DND-41 (cell line): Measurements from ENCODE around the gene TMEM61.
A peak's percentile ranks its signal among the peaks of the same experiment; 100 is the strongest.

Experiments used
- ATAC-seq: fragments of 200-7000 bp; cut with Tn5 transposase; 3 replicates; pipeline ENCODE4 v1.9.1; 2021; ENCODE audit warnings: low read depth; ENCODE audit not compliant: insufficient read depth
- DNase-seq: peaks from one replicate; pipeline ENCODE4 v3.0.0-alpha.2; 2020
- H2AFZ ChIP-seq: 2 replicates; pipeline ENCODE4 v1.6.0; 2012; ENCODE audit warnings: low read depth, low read length
- H3K27ac ChIP-seq: 2 replicates; pipeline ENCODE4 v1.5.1; 2012; ENCODE audit warnings: low read length, inconsistent platforms
- H3K27me3 ChIP-seq: fragments of 200-600 bp; sonication (generic); 2 replicates; pipeline ENCODE4 v1.6.0; 2012; ENCODE audit warnings: low read length, mild to moderate bottlenecking, inconsistent platforms; ENCODE audit not compliant: insufficient read depth, poor library complexity
- H3K36me3 ChIP-seq: 2 replicates; pipeline ENCODE4 v1.5.1; 2012; ENCODE audit warnings: low read length, inconsistent platforms; ENCODE audit not compliant: insufficient read depth
- H3K4me1 ChIP-seq: 2 replicates; pipeline ENCODE4 v1.5.1; 2012; ENCODE audit warnings: mild to moderate bottlenecking, low read length; ENCODE audit not compliant: insufficient read depth
- H3K4me2 ChIP-seq: 2 replicates; pipeline ENCODE4 v1.6.0; 2012; ENCODE audit warnings: mild to moderate bottlenecking, moderate library complexity, low read length, inconsistent platforms; ENCODE audit not compliant: insufficient read depth
- H3K4me3 ChIP-seq, 2 experiments: fragments of 200-600 bp in 1 of 2; shearing (Covaris generic) in 1 of 2; 2 replicates each; pipeline ENCODE4 v1.5.1; 2012 to 2016; ENCODE audit warnings: inconsistent platforms in 2 of 2, low read length in 2 of 2, mild to moderate bottlenecking in 2 of 2, low read depth in 1 of 2, moderate library complexity in 1 of 2
- H3K79me2 ChIP-seq: 2 replicates; pipeline ENCODE4 v1.6.0; 2012; ENCODE audit warnings: low read length, inconsistent platforms; ENCODE audit not compliant: insufficient read depth
- H3K9ac ChIP-seq: 2 replicates; pipeline ENCODE4 v1.6.0; 2012; ENCODE audit warnings: low read depth, mild to moderate bottlenecking, inconsistent platforms, low read length, moderate library complexity
- H3K9me3 ChIP-seq: 2 replicates; pipeline ENCODE4 v1.5.1; 2012; ENCODE audit warnings: low read length, moderate library complexity, mild to moderate bottlenecking, inconsistent platforms; ENCODE audit not compliant: insufficient read depth, severe bottlenecking
- H4K20me1 ChIP-seq: 2 replicates; pipeline ENCODE4 v1.6.0; 2012; ENCODE audit warnings: low read length; ENCODE audit not compliant: insufficient read depth
- EZH2 ChIP-seq: IDR thresholded peaks from 3 replicates; pipeline ENCODE4 v1.6.1; 2012; ENCODE audit warnings: borderline replicate concordance, low read depth, mild to moderate bottlenecking, moderate library complexity, low read length, inconsistent platforms; ENCODE audit not compliant: severe bottlenecking
- TF ChIP-seq, protein P1 (sequence below): IDR thresholded peaks from 2 replicates; pipeline ENCODE4 v1.5.1; 2012; ENCODE audit warnings: borderline replicate concordance, low read length, moderate library complexity, mild to moderate bottlenecking; ENCODE audit not compliant: poor library complexity, severe bottlenecking; ENCODE audit errors: extremely low read depth

TMEM61 gene

DNA sequence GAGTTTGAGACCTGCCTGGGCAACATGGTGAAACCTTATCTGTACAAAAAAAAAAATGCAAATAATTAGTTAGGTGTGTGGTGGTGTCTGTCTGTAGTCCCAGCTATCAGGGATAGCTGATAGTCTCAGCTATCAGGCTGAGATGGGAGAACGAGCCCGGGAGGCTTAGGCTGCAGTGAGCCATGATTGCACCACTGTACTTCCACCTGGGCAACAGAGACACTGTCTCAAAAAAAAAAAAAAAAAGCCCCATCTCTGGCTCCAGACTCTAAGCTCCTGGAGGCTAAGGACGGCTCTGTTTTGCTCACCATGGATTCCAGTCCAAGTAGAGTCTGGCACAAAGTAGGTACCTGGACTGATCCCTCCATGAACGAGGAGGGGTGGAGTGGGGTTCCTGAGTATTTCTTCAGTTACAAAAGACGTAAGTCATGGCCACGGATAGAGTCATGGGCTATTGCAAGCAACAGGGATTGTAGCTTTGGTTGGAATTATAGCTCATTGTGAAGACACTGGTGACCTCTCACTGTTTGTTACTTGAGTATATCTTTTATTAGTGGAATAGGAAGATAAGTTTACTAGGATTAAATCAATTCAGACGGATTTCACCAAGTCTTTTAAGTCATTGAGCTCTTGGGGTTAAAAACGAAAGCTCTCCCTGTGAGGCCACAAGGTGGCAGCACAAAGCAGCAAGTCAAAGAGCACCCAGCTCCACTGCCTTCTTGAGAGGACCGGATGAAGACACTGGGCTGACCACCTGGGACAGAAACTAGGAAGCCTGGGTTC is 35.6 kb upstream of the TMEM61 start:
- Histone ChIP-seq H3K79me2 (no peaks in the 10 kb centered on the region), H3K9me3 (no peaks in the 10 kb centered on the region), H3K4me1 (no peaks in the 10 kb centered on the region), H2AFZ (no peak overlapping the region), H3K27me3 (peaks cover 5% of the 10 kb centered on the region), H3K9ac (no peak overlapping the region), H3K4me3 (no peak overlapping the region), H4K20me1 (no peaks in the 10 kb centered on the region), H3K4me2 (no peak overlapping the region; the same call in 1 of the 2 replicates), H3K27ac (no peak overlapping the region), H3K36me3 (no peaks in the 10 kb centered on the region)
- DNase-seq, result peak; percentile 68
- peak; percentile 81 for ATAC-seq
- TF ChIP-seq, protein P1, sequence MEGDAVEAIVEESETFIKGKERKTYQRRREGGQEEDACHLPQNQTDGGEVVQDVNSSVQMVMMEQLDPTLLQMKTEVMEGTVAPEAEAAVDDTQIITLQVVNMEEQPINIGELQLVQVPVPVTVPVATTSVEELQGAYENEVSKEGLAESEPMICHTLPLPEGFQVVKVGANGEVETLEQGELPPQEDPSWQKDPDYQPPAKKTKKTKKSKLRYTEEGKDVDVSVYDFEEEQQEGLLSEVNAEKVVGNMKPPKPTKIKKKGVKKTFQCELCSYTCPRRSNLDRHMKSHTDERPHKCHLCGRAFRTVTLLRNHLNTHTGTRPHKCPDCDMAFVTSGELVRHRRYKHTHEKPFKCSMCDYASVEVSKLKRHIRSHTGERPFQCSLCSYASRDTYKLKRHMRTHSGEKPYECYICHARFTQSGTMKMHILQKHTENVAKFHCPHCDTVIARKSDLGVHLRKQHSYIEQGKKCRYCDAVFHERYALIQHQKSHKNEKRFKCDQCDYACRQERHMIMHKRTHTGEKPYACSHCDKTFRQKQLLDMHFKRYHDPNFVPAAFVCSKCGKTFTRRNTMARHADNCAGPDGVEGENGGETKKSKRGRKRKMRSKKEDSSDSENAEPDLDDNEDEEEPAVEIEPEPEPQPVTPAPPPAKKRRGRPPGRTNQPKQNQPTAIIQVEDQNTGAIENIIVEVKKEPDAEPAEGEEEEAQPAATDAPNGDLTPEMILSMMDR, result peak; percentile 83
- TF ChIP-seq EZH2, result no peak

DNA sequence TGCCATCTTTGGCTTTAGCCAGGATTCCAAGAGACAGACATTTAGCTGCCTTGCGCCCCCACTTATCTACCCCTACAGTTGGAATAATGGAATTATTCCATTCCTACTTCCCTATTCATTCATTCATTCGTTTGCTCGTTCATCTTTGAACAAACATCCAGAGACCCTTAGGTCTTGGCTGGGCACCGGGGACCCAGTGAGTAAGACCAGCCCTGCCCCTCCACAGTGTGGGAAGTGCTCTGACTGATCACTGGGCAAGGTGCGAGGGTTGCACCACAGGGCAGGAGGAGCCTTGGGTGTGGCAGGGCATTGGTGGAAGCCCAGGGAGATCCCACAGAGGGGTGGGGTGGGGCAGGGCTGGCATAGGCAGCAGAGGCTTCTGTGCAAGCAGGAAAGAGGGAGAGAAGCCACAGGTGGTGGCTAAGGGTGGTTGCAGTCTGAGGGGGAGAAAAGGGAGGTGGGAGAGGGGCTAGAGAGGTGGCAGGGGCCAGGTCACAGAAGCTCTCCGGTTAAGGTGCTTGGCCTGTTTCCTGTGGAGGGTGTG is 35.0 kb upstream of the TMEM61 start:
- Histone ChIP-seq H3K9ac (no peak overlapping the region), H2AFZ (no peak overlapping the region), H3K4me2 (no peak overlapping the region), H3K4me1 (no peaks in the 10 kb centered on the region), H4K20me1 (no peaks in the 10 kb centered on the region), H3K27ac (no peak overlapping the region), H3K9me3 (no peaks in the 10 kb centered on the region), H3K27me3 (peaks cover 5% of the 10 kb centered on the region), H3K4me3 (no peak overlapping the region), H3K36me3 (no peaks in the 10 kb centered on the region), H3K79me2 (no peaks in the 10 kb centered on the region)
- TF ChIP-seq, protein P1, result no peak
- TF ChIP-seq EZH2, result no peak
- ATAC-seq, result no peak
- no peak for DNase-seq

DNA sequence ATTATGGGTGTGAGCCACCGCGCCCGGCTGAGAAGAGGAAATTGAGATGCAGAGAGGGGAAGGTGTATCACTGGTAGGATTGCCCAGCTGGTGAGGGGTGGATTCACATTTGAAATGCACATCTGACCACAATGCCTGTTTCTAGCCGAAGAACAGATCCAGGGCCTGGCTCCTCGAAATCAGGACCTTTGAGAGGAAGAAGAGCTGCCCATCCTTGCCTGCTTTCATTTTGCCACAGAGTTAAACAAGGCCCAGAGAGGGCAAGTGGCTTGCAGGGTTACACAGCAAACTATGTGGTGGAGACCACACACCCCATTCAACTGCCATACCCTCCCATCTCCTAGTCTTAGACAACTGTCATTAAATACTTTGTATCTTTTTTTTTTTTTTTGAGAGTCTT is 32.9 kb upstream of the TMEM61 start:
- H3K79me2 ChIP-seq, result no peaks in the 10 kb centered on the region
- no peak for DNase-seq
- H3K27me3 ChIP-seq, result no peaks in the 10 kb centered on the region
- no peak overlapping the region for H3K4me3 ChIP-seq
- ATAC-seq, result no peak
- TF ChIP-seq, protein P1, result no peak
- TF ChIP-seq EZH2, result no peak
- H3K9ac ChIP-seq, result no peak overlapping the region
- no peaks in the 10 kb centered on the region for H3K4me1 ChIP-seq
- no peaks in the 10 kb centered on the region for H3K9me3 ChIP-seq
- H2AFZ ChIP-seq, result no peak overlapping the region
- no peaks in the 10 kb centered on the region for H4K20me1 ChIP-seq
- no peak overlapping the region for H3K4me2 ChIP-seq
- no peaks in the 10 kb centered on the region for H3K36me3 ChIP-seq
- H3K27ac ChIP-seq, result no peak overlapping the region
